Measurements from ENCODE around the gene WT1.

- TF ChIP-seq SYNCRIP (IDR thresholded peaks at IDR 0.05; ENCODE audit: insufficient read depth, low read depth, low read length) (no peak), ZNF180 (CRISPR knock-in tag; IDR thresholded peaks at IDR 0.05; ENCODE audit: borderline replicate concordance, low read depth) (no peak), ATM (IDR thresholded peaks at IDR 0.05; ENCODE audit: borderline replicate concordance) (no peak), EP300 (IDR thresholded peaks at IDR 0.05; ENCODE audit: low read depth in 2 of 2, low read length in 2 of 2) (no peak), EP300 (CRISPR knock-in tag; IDR thresholded peaks at IDR 0.05; ENCODE audit: borderline replicate concordance) (no peak), SKIL (CRISPR knock-in tag; IDR thresholded peaks at IDR 0.05; ENCODE audit: borderline replicate concordance) (no peak), CBX5 (CRISPR knock-in tag; IDR thresholded peaks at IDR 0.05; ENCODE audit: borderline replicate concordance) (no peak), POLR2A (IDR thresholded peaks at IDR 0.05; ENCODE audit: insufficient read depth in 1 of 2, low read depth in 2 of 2, low read length in 2 of 2) (no peak), ZNF276 (CRISPR knock-in tag; IDR thresholded peaks at IDR 0.05; ENCODE audit: low read depth) (no peak), REL (CRISPR knock-in tag; conservative IDR thresholded peaks at IDR 0.05) (no peak), CTCF (CRISPR knock-in tag; IDR thresholded peaks at IDR 0.05) (no peak), GPN1 (CRISPR knock-in tag; IDR thresholded peaks at IDR 0.05; ENCODE audit: borderline replicate concordance) (no peak), BCLAF1 (IDR thresholded peaks at IDR 0.05) (no peak)
Measured at GRCh38 chr11:32469791-32470190, 34.5 kb upstream of the WT1 start.

All from HepG2 (cell line).